H1 (cell line): ENCODE measurements around the gene ADPRM. TPM values are rescaled to one million over a fixed set of nuclear protein-coding genes. Genes with fewer than 3 reads are reported as not detected.
A peak's percentile ranks its signal among the peaks of the same experiment; 100 is the strongest.

Source experiments
- CTCF ChIA-PET: fragments of 300-600 bp; sonication (Branson Sonifier 250); formaldehyde crosslinking; loops from one replicate; lab custom pipeline; 2021; ENCODE audit not compliant: partially characterized antibody; lab: Charles Lee
- POLR2A ChIA-PET: fragments of 300-600 bp; sonication (Branson Sonifier 250); formaldehyde crosslinking; loops from one replicate; lab custom pipeline; 2021; ENCODE audit warnings: inconsistent platforms; ENCODE audit not compliant: partially characterized antibody; lab: Charles Lee
- DNase-seq, 2 experiments: peaks; one replicate each; pipeline versions ENCODE4 v3.0.0 to v3.0.0-alpha.2; 2010 to 2022; ENCODE audit warnings: low spot score in 2 of 2, low read depth in 1 of 2, mixed read lengths in 1 of 2
- FAIRE-seq: peaks from 2 replicates; lab custom pipeline; 2011; peaks lifted over from hg19 to GRCh38; lab: Jason Lieb, UNC
- H2AFZ ChIP-seq: 2 replicates; pipeline ENCODE4 v1.8.1; 2012; ENCODE audit warnings: low read length, inconsistent platforms
- H2AK5ac ChIP-seq: 2 replicates; pipeline ENCODE4 v1.6.1; 2013; ENCODE audit warnings: low read depth, low read length
- H2BK120ac ChIP-seq: replicated peaks from 2 replicates; pipeline ENCODE3; 2013; ENCODE audit warnings: low read depth, low read length, inconsistent platforms
- H2BK12ac ChIP-seq: 2 replicates; pipeline ENCODE4 v1.6.1; 2013; ENCODE audit warnings: low read depth, low read length
- H2BK15ac ChIP-seq: 2 replicates; pipeline ENCODE4 v1.6.1; 2013; ENCODE audit warnings: low read length
- H2BK20ac ChIP-seq: 2 replicates; pipeline ENCODE4 v1.6.1; 2013; ENCODE audit warnings: low read length
- H2BK5ac ChIP-seq: 2 replicates; pipeline ENCODE4 v1.6.1; 2013; ENCODE audit warnings: low read depth, low read length
- H3K14ac ChIP-seq: 2 replicates; pipeline ENCODE4 v1.6.1; 2013; ENCODE audit warnings: inconsistent platforms; ENCODE audit not compliant: insufficient read length
- H3K18ac ChIP-seq: 2 replicates; pipeline ENCODE4 v1.6.1; 2013; ENCODE audit warnings: low read length; ENCODE audit errors: extremely low read depth
- H3K23ac ChIP-seq: 2 replicates; pipeline ENCODE4 v1.6.1; 2013; ENCODE audit warnings: inconsistent platforms; ENCODE audit not compliant: insufficient read length
- H3K23me2 ChIP-seq: 2 replicates; pipeline ENCODE4 v1.6.1; 2013; ENCODE audit warnings: low read depth, low read length
- H3K27ac ChIP-seq: 2 replicates; pipeline ENCODE4 v1.6.1; 2011; ENCODE audit warnings: low read depth, low read length, inconsistent platforms
- H3K27me3 ChIP-seq, 4 experiments: replicated peaks in 1 of 4; 1 replicate in 1 of 4; 2 replicates in 3 of 4; pipeline versions ENCODE4 v1.6.1 to v1.8.1; 2011 to 2013; ENCODE audit warnings: low read length in 3 of 4, mild to moderate bottlenecking in 3 of 4, inconsistent platforms in 2 of 4, mixed read lengths in 2 of 4, moderate library complexity in 1 of 4; ENCODE audit not compliant: control insufficient read depth in 3 of 4, insufficient read depth in 3 of 4; ENCODE audit errors: extremely low read depth in 1 of 4
- H3K36me3 ChIP-seq, 4 experiments: 2 replicates each; pipeline versions ENCODE4 v1.6.1 to v1.8.1; 2011 to 2013; ENCODE audit warnings: mild to moderate bottlenecking in 4 of 4, low read length in 3 of 4, moderate library complexity in 2 of 4, control low read depth in 1 of 4, inconsistent platforms in 1 of 4; ENCODE audit not compliant: insufficient read depth in 4 of 4, control insufficient read depth in 2 of 4
- H3K4ac ChIP-seq: replicated peaks from 2 replicates; pipeline ENCODE3; 2013; ENCODE audit warnings: low read length, low read depth, mixed read lengths, inconsistent platforms; ENCODE audit not compliant: insufficient read length
- H3K4me1 ChIP-seq, 4 experiments: replicated peaks in 1 of 4; 1 replicate in 1 of 4; 2 replicates in 3 of 4; pipeline versions ENCODE4 v1.6.1 to v1.8.1; 2011 to 2013; ENCODE audit warnings: low read length in 3 of 4, inconsistent platforms in 2 of 4, mixed read lengths in 1 of 4; ENCODE audit not compliant: insufficient read depth in 4 of 4, control insufficient read depth in 3 of 4
- H3K4me2 ChIP-seq, 2 experiments: 2 replicates each; pipeline versions ENCODE4 v1.6.1 to v1.8.1; 2011 to 2013; ENCODE audit warnings: low read depth in 2 of 2, low read length in 2 of 2, control low read depth in 1 of 2, inconsistent platforms in 1 of 2, mild to moderate bottlenecking in 1 of 2; ENCODE audit not compliant: insufficient read depth in 1 of 2
- H3K4me3 ChIP-seq, 4 experiments: fragments of 200-600, 300-600 bp in 1 of 4; sonication (generic), shearing (Covaris generic), sonication (Bioruptor Twin) in 1 of 4; 2 replicates each; pipeline versions ENCODE4 v1.5.1 to v1.8.1; 2011 to 2016; ENCODE audit warnings: low read length in 4 of 4, low read depth in 3 of 4, control low read depth in 2 of 4, inconsistent platforms in 2 of 4, mild to moderate bottlenecking in 2 of 4, mixed read lengths in 1 of 4, moderate library complexity in 1 of 4; ENCODE audit not compliant: insufficient read depth in 2 of 4; ENCODE audit errors: extremely low read depth in 1 of 4
- H3K56ac ChIP-seq: replicated peaks from 2 replicates; pipeline ENCODE3; 2013; ENCODE audit warnings: low read depth, mild to moderate bottlenecking, mixed read lengths, low read length, inconsistent platforms; ENCODE audit not compliant: insufficient read length
- H3K79me1 ChIP-seq: 2 replicates; pipeline ENCODE4 v1.6.1; 2013; ENCODE audit warnings: low read depth, low read length, control low read depth
- H3K79me2 ChIP-seq, 2 experiments: 2 replicates each; pipeline versions ENCODE4 v1.6.1 to v1.8.1; 2012 to 2013; ENCODE audit warnings: low read length in 2 of 2, mild to moderate bottlenecking in 2 of 2, inconsistent platforms in 1 of 2; ENCODE audit not compliant: insufficient read depth in 2 of 2, control insufficient read depth in 1 of 2
- H3K9ac ChIP-seq, 4 experiments: replicated peaks in 1 of 4; 1 replicate in 1 of 4; 2 replicates in 3 of 4; pipeline versions ENCODE4 v1.6.1 to v1.8.1; 2011 to 2013; ENCODE audit warnings: low read depth in 3 of 4, low read length in 3 of 4, control low read depth in 2 of 4, mild to moderate bottlenecking in 2 of 4, moderate library complexity in 2 of 4, inconsistent platforms in 1 of 4; ENCODE audit errors: extremely low read depth in 1 of 4
- H3K9me3 ChIP-seq, 2 experiments: 2 replicates each; pipeline versions ENCODE4 v1.6.1 to v1.8.1; 2012 to 2013; ENCODE audit warnings: mild to moderate bottlenecking in 2 of 2, moderate library complexity in 2 of 2, control low read depth in 1 of 2, inconsistent platforms in 1 of 2, low read depth in 1 of 2, low read length in 1 of 2, mixed read lengths in 1 of 2; ENCODE audit not compliant: insufficient read depth in 2 of 2
- H4K20me1 ChIP-seq, 2 experiments: replicated peaks in 1 of 2; 2 replicates each; pipeline versions ENCODE3 to v1.8.1; 2011 to 2013; ENCODE audit warnings: inconsistent platforms in 2 of 2, low read length in 2 of 2, mild to moderate bottlenecking in 1 of 2; ENCODE audit not compliant: insufficient read depth in 2 of 2, control insufficient read depth in 1 of 2
- H4K5ac ChIP-seq: 2 replicates; pipeline ENCODE4 v1.6.1; 2013; ENCODE audit warnings: low read length, low read depth, mixed read lengths, inconsistent platforms; ENCODE audit not compliant: insufficient read length
- H4K8ac ChIP-seq: 2 replicates; pipeline ENCODE4 v1.8.0; 2013; ENCODE audit warnings: mild to moderate bottlenecking, moderate library complexity, low read length, inconsistent platforms; ENCODE audit not compliant: insufficient read depth; ENCODE audit errors: extremely low read depth
- H4K91ac ChIP-seq: replicated peaks from 2 replicates; pipeline ENCODE3; 2013; ENCODE audit warnings: low read length, mixed read lengths, inconsistent platforms; ENCODE audit not compliant: insufficient read length
- CEBPB ChIP-seq: IDR thresholded peaks from 2 replicates; pipeline ENCODE4 v1.6.1; 2012; ENCODE audit warnings: low read depth, low read length
- CTBP2 ChIP-seq: IDR thresholded peaks from 2 replicates; pipeline ENCODE4 v1.7.0; 2011; ENCODE audit warnings: borderline replicate concordance, mild to moderate bottlenecking, moderate library complexity, mixed read lengths, low read length; ENCODE audit not compliant: insufficient read depth, insufficient read length
- EP300 ChIP-seq, 2 experiments: IDR thresholded peaks; 1 replicate in 1 of 2; 2 replicates in 1 of 2; pipeline ENCODE4 v1.6.1; 2011 to 2012; ENCODE audit warnings: low read depth in 2 of 2, low read length in 2 of 2, mild to moderate bottlenecking in 2 of 2, borderline replicate concordance in 1 of 2, inconsistent platforms in 1 of 2, moderate library complexity in 1 of 2
- POLR2A ChIP-seq, 2 experiments: IDR thresholded peaks; 1 replicate in 1 of 2; 2 replicates in 1 of 2; pipeline ENCODE4 v1.6.1; 2011; ENCODE audit warnings: low read depth in 2 of 2, low read length in 2 of 2, mild to moderate bottlenecking in 2 of 2; ENCODE audit errors: control extremely low read depth in 1 of 2
- SUZ12 ChIP-seq: fragments of 200-600 bp; sonication (generic); IDR thresholded peaks from 2 replicates; pipeline ENCODE4 v1.6.1; 2012; ENCODE audit warnings: mild to moderate bottlenecking, inconsistent platforms, low read length, moderate library complexity, mixed read lengths
- USF2 ChIP-seq: IDR thresholded peaks from 2 replicates; pipeline ENCODE4 v1.6.1; 2011; ENCODE audit warnings: low read length, improper control_type of control experiment
- ZNF274 ChIP-seq: IDR thresholded peaks from 2 replicates; pipeline ENCODE4 v1.7.0; 2012; ENCODE audit warnings: low read length, borderline replicate concordance; ENCODE audit errors: extremely low read depth
- WGBS, 2 experiments: shearing (Covaris generic) in 1 of 2; methylation state at CpG; one replicate each; pipeline versions ENCODE4 v1.1.6 to v1.1.7; 2013 to 2015; ENCODE audit warnings: low lambda C conversion rate in 2 of 2, mixed read lengths in 2 of 2, inconsistent platforms in 1 of 2, low coverage in 1 of 2, missing lambda C conversion rate in 1 of 2; ENCODE audit not compliant: insufficient replicate concordance in 2 of 2, insufficient coverage in 1 of 2, insufficient read length in 1 of 2; ENCODE audit errors: extremely low coverage in 1 of 2, missing lambda C conversion rate in 1 of 2; 5-methylcytosine and 5-hydroxymethylcytosine counted together
- polyA plus RNA-seq, 7 experiments: library from polyadenylated mRNA; depleted of rRNA in 3 of 7; stranded (reverse) in 5 of 7; unstranded in 2 of 7; fragments of >200 nt in 5 of 7; fragments of 200-250 nt in 2 of 7; gene quantifications; 1 replicate in 5 of 7; 2 replicates in 1 of 7; 4 replicates in 1 of 7; pipeline versions ENCODE4 v1.2.1 to v1.2.3, GENCODE V29; 2011 to 2013; ENCODE audit warnings: missing spikeins in 2 of 7, mixed read lengths in 2 of 7
- total RNA-seq: library from RNA; stranded (reverse); fragmentation: NEBNext Ultra II Directional; extraction: Animal tissue kit (Norgen Biotek cat#: 25700); gene quantifications from 2 replicates; pipeline ENCODE4 v1.2.1, GENCODE V29; 2021

The ADPRM gene
- total and polyA plus RNA-seq, 2 of the 8 experiments (the other 6 are each of a cell fraction or from before 2014, with no cell fraction given), result 6.7 to 7.9 TPM

- Histone ChIP-seq H3K56ac (no peak overlapping the region), H2BK20ac (0 out of 2 replicates have a peak overlapping the region, but pooled peaks have one; percentile 67), H3K18ac (peak overlapping the region; percentile 65), H3K79me1 (no peaks in the 10 kb centered on the region), H3K27ac (no peak overlapping the region), H3K36me3 (no peaks in the 10 kb centered on the region), H3K14ac (no peak overlapping the region), H2AK5ac (no peak overlapping the region), H4K8ac (no peak overlapping the region), H3K23ac (no peak overlapping the region), H2BK5ac (peak overlapping the region; percentile 38; the same call in 1 of the 2 replicates), H2BK120ac (peak overlapping the region; percentile 29), H3K4me2 (peak overlapping the region; percentile 53 to 65), H3K9ac (peak overlapping the region in 1 of 4 experiments; percentile 21; a peak in 1 of 7 replicates), H3K79me2 (no peaks in the 10 kb centered on the region), H4K5ac (peak overlapping the region; percentile 59), H3K4me3 (peak overlapping the region in 1 of 4 experiments; percentile 73; a peak in 2 of 8 replicates), H3K4me1 (peaks cover 0 to 10% (median 3%) of the 10 kb centered on the region in 4 experiments; a peak in 6 of 7 replicates), H3K27me3 (no peaks in the 10 kb centered on the region), H2AFZ (no peak overlapping the region), H4K20me1 (no peaks in the 10 kb centered on the region), H2BK12ac (peak overlapping the region; percentile 23; the same call in 1 of the 2 replicates), H3K23me2 (peaks cover 2% of the 10 kb centered on the region; the same call in 1 of the 2 replicates), H3K9me3 (peaks cover 0 to 2% of the 10 kb centered on the region in 2 experiments; a peak in 1 of 4 replicates), H3K4ac (no peak overlapping the region), H2BK15ac (0 out of 2 replicates have a peak overlapping the region, but pooled peaks have one; percentile 25), H4K91ac (peak overlapping the region; percentile 11)
- CTCF ChIA-PET, result interaction anchor here (0.6 to 1.8 kb wide), 5 partner anchors 16 to 508 kb away, joined by 3 to 6 read pairs (median 3); no protein-coding TSS in a partner anchor
- no peak for TF ChIP-seq ZNF274
- no peak for TF ChIP-seq USF2
- TF ChIP-seq EP300 (IDR thresholded peaks at IDR 0.05; ENCODE audit: borderline replicate concordance in 1 of 2, low read depth in 2 of 2, low read length in 2 of 2), result no peak
- no peak for TF ChIP-seq POLR2A (IDR thresholded peaks at IDR 0.05; ENCODE audit: control extremely low read depth in 1 of 2, low read depth in 2 of 2, low read length in 2 of 2)
- no peak for TF ChIP-seq CTBP2
- TF ChIP-seq CEBPB, result no peak
- no peak for TF ChIP-seq SUZ12
- no peak for FAIRE-seq
- peak in 1 of 2 experiments; percentile 54 for DNase-seq
- POLR2A ChIA-PET, result interaction anchor here (0.6 to 2.4 kb wide), 6 partner anchors 8 to 117 kb away, joined by 3 to 9 read pairs (median 4); partner anchors contain the start of genes ADPRM and SCO1
- 63% methylated on average over 6 of the region's 6 CpGs; no CpG with 5 or more reads in 1 of the 2 experiments for WGBS, 2 experiments
Measured at GRCh38 chr17:10731408-10731879, 34.0 kb downstream of the ADPRM start.
